GM18873 (cell line): ENCODE results near the gene TNFRSF11A.

Experiments
- ATAC-seq: cut with Tn5 transposase; IDR thresholded peaks from one replicate; pipeline ENCODE4 v1.9.1; 2021; ENCODE audit warnings: mild to moderate bottlenecking, moderate library complexity, moderate number of reproducible peaks; ENCODE audit not compliant: unreplicated experiment, low FRiP score

Gene TNFRSF11A

GRCh38 chr18:62341473-62341872 lies 16.4 kb downstream of the TNFRSF11A start:
- ATAC-seq, result no peak

GRCh38 chr18:62342884-62343283 lies 17.8 kb downstream of the TNFRSF11A start:
- ATAC-seq, result no peak

- no peak for ATAC-seq
Measured at GRCh38 chr18:62343316-62343715, 18.2 kb downstream of the TNFRSF11A start.

GRCh38 chr18:62345909-62346308 lies 20.8 kb downstream of the TNFRSF11A start:
- ATAC-seq, result no peak

GRCh38 chr18:62346333-62347088 lies 21.4 kb downstream of the TNFRSF11A start:
- no peak for ATAC-seq

- ATAC-seq, result no peak
Measured at GRCh38 chr18:62347089-62347506, 22.0 kb downstream of the TNFRSF11A start.

GRCh38 chr18:62348474-62348873 lies 23.4 kb downstream of the TNFRSF11A start:
- no peak for ATAC-seq

- no peak for ATAC-seq
Measured at GRCh38 chr18:62353170-62353569, 28.1 kb downstream of the TNFRSF11A start.

- ATAC-seq, result no peak
Measured at GRCh38 chr18:62354151-62354550, 29.0 kb downstream of the TNFRSF11A start.

GRCh38 chr18:62357079-62357719 lies 32.1 kb downstream of the TNFRSF11A start:
- no peak for ATAC-seq

- no peak for ATAC-seq
Measured at GRCh38 chr18:62360805-62361204, 35.7 kb downstream of the TNFRSF11A start.

- no peak for ATAC-seq
Measured at GRCh38 chr18:62361288-62361687, 36.2 kb downstream of the TNFRSF11A start.

GRCh38 chr18:62364558-62364957 lies 39.4 kb downstream of the TNFRSF11A start:
- no peak for ATAC-seq

GRCh38 chr18:62365420-62365819 lies 40.3 kb downstream of the TNFRSF11A start:
- ATAC-seq, result no peak

- no peak for ATAC-seq
Measured at GRCh38 chr18:62366992-62367391, 41.9 kb downstream of the TNFRSF11A start.

- peak; percentile 54 for ATAC-seq
Measured at GRCh38 chr18:62368100-62368499, 43.0 kb downstream of the TNFRSF11A start.

GRCh38 chr18:62369129-62369644 lies 44.1 kb downstream of the TNFRSF11A start:
- ATAC-seq, result no peak

GRCh38 chr18:62370366-62370765 lies 45.3 kb downstream of the TNFRSF11A start:
- no peak for ATAC-seq

GRCh38 chr18:62371436-62371835 lies 46.3 kb downstream of the TNFRSF11A start:
- no peak for ATAC-seq

GRCh38 chr18:62372156-62372555 lies 47.0 kb downstream of the TNFRSF11A start:
- peak; percentile 47 for ATAC-seq

- no peak for ATAC-seq
Measured at GRCh38 chr18:62372882-62373281, 47.8 kb downstream of the TNFRSF11A start.
